Measurements from ENCODE around the gene AOPEP.

DNA sequence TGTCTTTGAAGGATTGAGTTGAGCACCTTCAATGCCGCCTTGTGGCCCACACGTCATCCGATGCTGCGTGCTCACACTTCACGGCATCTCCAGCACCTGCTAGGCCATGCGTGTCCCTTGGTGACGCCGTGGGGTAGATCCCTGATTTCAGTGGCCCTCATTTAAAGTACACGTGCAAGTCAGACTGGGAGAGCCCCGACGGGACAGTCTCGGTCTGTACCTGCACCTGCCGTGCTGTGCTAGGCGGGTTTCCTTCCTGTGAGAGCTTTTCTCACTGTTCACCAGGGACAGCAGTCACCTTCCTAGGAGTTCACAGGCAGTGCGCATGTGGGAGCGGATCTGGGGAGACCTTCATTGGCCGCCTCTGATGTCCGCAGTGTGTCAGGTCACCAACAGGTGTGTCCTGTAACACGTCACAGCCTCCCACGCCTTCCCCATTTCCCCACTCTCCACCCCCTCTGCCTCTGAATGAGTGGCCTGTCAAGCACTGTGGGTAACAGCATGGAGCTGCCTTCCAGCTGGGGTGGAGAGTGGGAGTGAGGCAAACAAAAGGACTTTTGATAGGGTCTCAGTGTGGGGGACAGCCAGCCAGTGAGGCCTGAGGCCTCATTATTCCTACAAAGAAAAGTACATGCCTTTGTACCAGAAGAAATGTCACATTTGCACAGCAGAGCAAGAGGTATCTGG lies 354.6 kb downstream of the AOPEP start:
- peak; percentile 9 to 32 for TF ChIP-seq POLR2AphosphoS5 (IDR thresholded peaks at IDR 0.05)
- no peak for TF ChIP-seq CTCF (IDR thresholded peaks at IDR 0.05)
- no peak for TF ChIP-seq POLR2A (IDR thresholded peaks at IDR 0.05; ENCODE audit: low read depth)

Measured in esophagus muscularis mucosa (tissue), 3 donors.